A549 (cell line): ENCODE data around the gene CFAP61. TPM values are rescaled to one million over a fixed set of nuclear protein-coding genes. Genes with fewer than 3 reads are reported as not detected.

Experiments used
- ATAC-seq, 2 experiments: fragments of 200-7000 bp in 1 of 2; fragments of >200 bp in 1 of 2; cut with Nextera tagmentation in 1 of 2; cut with Tn5 transposase in 1 of 2; 3 replicates each; pipeline versions ENCODE4 v1.8.0 to v1.9.1; 2018 to 2020; ENCODE audit warnings: mild to moderate bottlenecking in 1 of 2, moderate library complexity in 1 of 2
- CTCF ChIA-PET: fragments of 300-600 bp; sonication (Branson Sonifier 250); formaldehyde crosslinking; extraction: SDS; loops from one replicate; lab custom pipeline; 2021; ENCODE audit warnings: antibody characterized with exemption, inconsistent platforms; lab: Yijun Ruan, JAX
- POLR2A ChIA-PET: fragments of 350-600 bp; formaldehyde crosslinking; extraction: SDS; loops from one replicate; lab custom pipeline; 2021; ENCODE audit warnings: antibody characterized with exemption, inconsistent platforms; lab: Yijun Ruan, JAX
- DNase-seq, 2 experiments: peaks; one replicate each; pipeline versions ENCODE4 v3.0.0 to v3.0.0-alpha.2; 2011 to 2016; ENCODE audit warnings: low read depth in 1 of 2, low spot score in 1 of 2
- FAIRE-seq: peaks from 2 replicates; lab custom pipeline; 2011; peaks lifted over from hg19 to GRCh38; lab: Jason Lieb, UNC
- H3K27ac ChIP-seq, 2 experiments: fragments of >200 bp; sonication (Bioruptor Twin); formaldehyde crosslinking; 3 replicates each; pipeline ENCODE4 v1.5.1; 2016 to 2017
- H3K4me1 ChIP-seq: fragments of >200 bp; sonication (Bioruptor Twin); formaldehyde crosslinking; 3 replicates; pipeline ENCODE4 v1.6.1; 2016
- H3K4me2 ChIP-seq: fragments of >200 bp; sonication (Bioruptor Twin); formaldehyde crosslinking; 3 replicates; pipeline ENCODE4 v1.6.1; 2016
- H3K4me3 ChIP-seq: fragments of >200 bp; sonication (Bioruptor Twin); formaldehyde crosslinking; 3 replicates; pipeline ENCODE4 v1.5.1; 2016
- H3K9me3 ChIP-seq: fragments of >200 bp; sonication (Bioruptor Twin); formaldehyde crosslinking; 3 replicates; pipeline ENCODE4 v1.6.1; 2016
- HEYL ChIP-seq: fragments of 250-450 bp; sonication (Bioruptor Pico); IDR thresholded peaks from 2 replicates; pipeline ENCODE4 v1.8.0; 2021; ENCODE audit warnings: mild to moderate bottlenecking, moderate library complexity
- JUNB ChIP-seq: fragments of >200 bp; sonication (Bioruptor Twin); formaldehyde crosslinking; IDR thresholded peaks from 2 replicates; pipeline ENCODE4 v1.6.1; 2016
- MAFK ChIP-seq: fragments of 450-650 bp; IDR thresholded peaks from 2 replicates; pipeline ENCODE4 v1.6.1; 2014; ENCODE audit not compliant: partially characterized antibody
- NPAS2 ChIP-seq: fragments of 250-450 bp; sonication (Bioruptor Pico); IDR thresholded peaks from 2 replicates; pipeline ENCODE4 v1.8.0; 2022; ENCODE audit warnings: mild to moderate bottlenecking, moderate library complexity, borderline replicate concordance
- RAD21 ChIP-seq, 2 experiments: fragments of >200 bp in 1 of 2; sonication (Bioruptor Twin) in 1 of 2; formaldehyde crosslinking in 1 of 2; IDR thresholded peaks in 1 of 2; conservative IDR thresholded peaks in 1 of 2; 2 replicates in 1 of 2; 3 replicates in 1 of 2; pipeline ENCODE4 v1.6.1; 2012 to 2018; ENCODE audit warnings: inconsistent platforms in 1 of 2
- RFX5 ChIP-seq: fragments of 450-650 bp; IDR thresholded peaks from 2 replicates; pipeline ENCODE4 v1.7.1; 2014; ENCODE audit warnings: antibody characterized with exemption, mild to moderate bottlenecking, moderate library complexity
- SREBF2 ChIP-seq: fragments of 450-650 bp; IDR thresholded peaks from 2 replicates; pipeline ENCODE4 v1.6.1; 2014; ENCODE audit warnings: mild to moderate bottlenecking, moderate library complexity
- USF2 ChIP-seq: fragments of 450-650 bp; IDR thresholded peaks from 2 replicates; pipeline ENCODE4 v1.6.1; 2014; ENCODE audit warnings: antibody characterized with exemption
- ZC3H11A ChIP-seq: fragments of 450-650 bp; IDR thresholded peaks from 2 replicates; pipeline ENCODE4 v1.6.1; 2014; ENCODE audit warnings: antibody characterized with exemption, mild to moderate bottlenecking
- ZSCAN20 ChIP-seq: fragments of 250-450 bp; sonication (Bioruptor Pico); IDR thresholded peaks from 2 replicates; pipeline ENCODE4 v1.8.0; 2022; ENCODE audit warnings: mild to moderate bottlenecking, moderate library complexity
- WGBS: methylation state at CpG from one replicate; pipeline ENCODE4 v1.1.6; 2017; ENCODE audit errors: missing lambda C conversion rate; 5-methylcytosine and 5-hydroxymethylcytosine counted together
- polyA plus RNA-seq, 4 experiments: library from polyadenylated mRNA; depleted of rRNA in 3 of 4; stranded (reverse); fragments of >200 nt; fragmentation: RNase III in 1 of 4; extraction: RNeasy Plus Mini Kit Qiagen cat#74134 plus additional on column Dnase treatment in 1 of 4; gene quantifications; 2 replicates in 3 of 4; 3 replicates in 1 of 4; pipeline ENCODE4 v1.2.3, GENCODE V29; 2011 to 2017
- TF ChIP-seq, protein P1 (sequence below): fragments of >200 bp; sonication (Bioruptor Twin); formaldehyde crosslinking; IDR thresholded peaks from 3 replicates; pipeline ENCODE4 v1.5.1; 2016
- TF ChIP-seq, protein P2 (sequence below): IDR thresholded peaks from 2 replicates; pipeline ENCODE4 v1.6.1; 2012
- TF ChIP-seq, protein P3 (sequence below): fragments of >200 bp; sonication (Bioruptor Twin); formaldehyde crosslinking; IDR thresholded peaks from 3 replicates; pipeline ENCODE4 v1.6.1; 2016
- TF ChIP-seq, protein P4 (sequence below): fragments of 200-600 bp; sonication (generic); IDR thresholded peaks from 2 replicates; pipeline ENCODE4 v1.6.1; 2016; ENCODE audit warnings: antibody characterized with exemption, mild to moderate bottlenecking, moderate library complexity

CFAP61 gene
- polyA plus RNA-seq, 2 of the 4 experiments (the other 2 are of a cell fraction) = 0.39 to 0.70 TPM

- no peaks in the 10 kb centered on the region for H3K4me1 ChIP-seq
- ATAC-seq = peak in 1 of 2 experiments; percentile 56; a peak in 3 of 6 replicates
- FAIRE-seq = peak; percentile 49
- no peak overlapping the region for H3K4me3 ChIP-seq
- ChIA-PET POLR2A (no interaction called here), CTCF (interaction anchor here (0.6 to 1.1 kb wide), 3 partner anchors 27 to 434 kb away, joined by 3 to 4 read pairs (median 3); no protein-coding TSS in a partner anchor)
- peaks cover 15% of the 10 kb centered on the region for H3K9me3 ChIP-seq
- TF ChIP-seq, protein P1, sequence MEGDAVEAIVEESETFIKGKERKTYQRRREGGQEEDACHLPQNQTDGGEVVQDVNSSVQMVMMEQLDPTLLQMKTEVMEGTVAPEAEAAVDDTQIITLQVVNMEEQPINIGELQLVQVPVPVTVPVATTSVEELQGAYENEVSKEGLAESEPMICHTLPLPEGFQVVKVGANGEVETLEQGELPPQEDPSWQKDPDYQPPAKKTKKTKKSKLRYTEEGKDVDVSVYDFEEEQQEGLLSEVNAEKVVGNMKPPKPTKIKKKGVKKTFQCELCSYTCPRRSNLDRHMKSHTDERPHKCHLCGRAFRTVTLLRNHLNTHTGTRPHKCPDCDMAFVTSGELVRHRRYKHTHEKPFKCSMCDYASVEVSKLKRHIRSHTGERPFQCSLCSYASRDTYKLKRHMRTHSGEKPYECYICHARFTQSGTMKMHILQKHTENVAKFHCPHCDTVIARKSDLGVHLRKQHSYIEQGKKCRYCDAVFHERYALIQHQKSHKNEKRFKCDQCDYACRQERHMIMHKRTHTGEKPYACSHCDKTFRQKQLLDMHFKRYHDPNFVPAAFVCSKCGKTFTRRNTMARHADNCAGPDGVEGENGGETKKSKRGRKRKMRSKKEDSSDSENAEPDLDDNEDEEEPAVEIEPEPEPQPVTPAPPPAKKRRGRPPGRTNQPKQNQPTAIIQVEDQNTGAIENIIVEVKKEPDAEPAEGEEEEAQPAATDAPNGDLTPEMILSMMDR = 0 out of 3 replicates have a peak, but pooled peaks have one; percentile 20
- TF ChIP-seq RAD21 (conservative IDR thresholded peaks at IDR 0.05 in 1 of 2, IDR thresholded peaks at IDR 0.05 in 1 of 2) = peak in 1 of 2 experiments; percentile 71; a peak in 3 of 5 replicates
- TF ChIP-seq RFX5 = no peak
- H3K27ac ChIP-seq = no peak overlapping the region
- DNase-seq = peak in 1 of 2 experiments; percentile 48
- no peak overlapping the region for H3K4me2 ChIP-seq
Measured at GRCh38 chr20:20130399-20130798, 78.1 kb downstream of the CFAP61 start.

GRCh38 chr20:20134941-20135575 is 82.7 kb downstream of the CFAP61 start:
- ChIA-PET CTCF (no interaction called here), POLR2A (no interaction called here)
- H3K4me1 ChIP-seq = no peaks in the 10 kb centered on the region
- TF ChIP-seq ZC3H11A = no peak
- no peak for TF ChIP-seq ZSCAN20
- no peak for TF ChIP-seq USF2
- TF ChIP-seq JUNB = no peak
- no peak for TF ChIP-seq NPAS2 (CRISPR knock-in tag)
- TF ChIP-seq, protein P2, sequence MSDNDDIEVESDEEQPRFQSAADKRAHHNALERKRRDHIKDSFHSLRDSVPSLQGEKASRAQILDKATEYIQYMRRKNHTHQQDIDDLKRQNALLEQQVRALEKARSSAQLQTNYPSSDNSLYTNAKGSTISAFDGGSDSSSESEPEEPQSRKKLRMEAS = no peak
- TF ChIP-seq, protein P3, sequence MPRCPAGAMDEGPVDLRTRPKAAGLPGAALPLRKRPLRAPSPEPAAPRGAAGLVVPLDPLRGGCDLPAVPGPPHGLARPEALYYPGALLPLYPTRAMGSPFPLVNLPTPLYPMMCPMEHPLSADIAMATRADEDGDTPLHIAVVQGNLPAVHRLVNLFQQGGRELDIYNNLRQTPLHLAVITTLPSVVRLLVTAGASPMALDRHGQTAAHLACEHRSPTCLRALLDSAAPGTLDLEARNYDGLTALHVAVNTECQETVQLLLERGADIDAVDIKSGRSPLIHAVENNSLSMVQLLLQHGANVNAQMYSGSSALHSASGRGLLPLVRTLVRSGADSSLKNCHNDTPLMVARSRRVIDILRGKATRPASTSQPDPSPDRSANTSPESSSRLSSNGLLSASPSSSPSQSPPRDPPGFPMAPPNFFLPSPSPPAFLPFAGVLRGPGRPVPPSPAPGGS = no peak
- no peak for TF ChIP-seq SREBF2
- TF ChIP-seq MAFK = no peak
- TF ChIP-seq, protein P4, sequence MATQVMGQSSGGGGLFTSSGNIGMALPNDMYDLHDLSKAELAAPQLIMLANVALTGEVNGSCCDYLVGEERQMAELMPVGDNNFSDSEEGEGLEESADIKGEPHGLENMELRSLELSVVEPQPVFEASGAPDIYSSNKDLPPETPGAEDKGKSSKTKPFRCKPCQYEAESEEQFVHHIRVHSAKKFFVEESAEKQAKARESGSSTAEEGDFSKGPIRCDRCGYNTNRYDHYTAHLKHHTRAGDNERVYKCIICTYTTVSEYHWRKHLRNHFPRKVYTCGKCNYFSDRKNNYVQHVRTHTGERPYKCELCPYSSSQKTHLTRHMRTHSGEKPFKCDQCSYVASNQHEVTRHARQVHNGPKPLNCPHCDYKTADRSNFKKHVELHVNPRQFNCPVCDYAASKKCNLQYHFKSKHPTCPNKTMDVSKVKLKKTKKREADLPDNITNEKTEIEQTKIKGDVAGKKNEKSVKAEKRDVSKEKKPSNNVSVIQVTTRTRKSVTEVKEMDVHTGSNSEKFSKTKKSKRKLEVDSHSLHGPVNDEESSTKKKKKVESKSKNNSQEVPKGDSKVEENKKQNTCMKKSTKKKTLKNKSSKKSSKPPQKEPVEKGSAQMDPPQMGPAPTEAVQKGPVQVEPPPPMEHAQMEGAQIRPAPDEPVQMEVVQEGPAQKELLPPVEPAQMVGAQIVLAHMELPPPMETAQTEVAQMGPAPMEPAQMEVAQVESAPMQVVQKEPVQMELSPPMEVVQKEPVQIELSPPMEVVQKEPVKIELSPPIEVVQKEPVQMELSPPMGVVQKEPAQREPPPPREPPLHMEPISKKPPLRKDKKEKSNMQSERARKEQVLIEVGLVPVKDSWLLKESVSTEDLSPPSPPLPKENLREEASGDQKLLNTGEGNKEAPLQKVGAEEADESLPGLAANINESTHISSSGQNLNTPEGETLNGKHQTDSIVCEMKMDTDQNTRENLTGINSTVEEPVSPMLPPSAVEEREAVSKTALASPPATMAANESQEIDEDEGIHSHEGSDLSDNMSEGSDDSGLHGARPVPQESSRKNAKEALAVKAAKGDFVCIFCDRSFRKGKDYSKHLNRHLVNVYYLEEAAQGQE = no peak
- no peak for TF ChIP-seq HEYL (CRISPR knock-in tag)
- H3K9me3 ChIP-seq = peaks cover 5% of the 10 kb centered on the region; the same call in 2 of the 3 replicates
- DNase-seq (no peak), ATAC-seq (no peak), FAIRE-seq (peak; percentile 23)
- no peak overlapping the region for H3K4me2 ChIP-seq
- H3K4me3 ChIP-seq = no peak overlapping the region
- H3K27ac ChIP-seq = no peak overlapping the region
- 0% methylated on average over 1 of the region's 1 CpG for WGBS
